SK-N-SH (cell line): ENCODE results near the gene HOXC11. TPM values are rescaled to one million over a fixed set of nuclear protein-coding genes. Genes with fewer than 3 reads are reported as not detected.

ENCODE experiments used
- CTCF ChIA-PET: fragments of 300-600, 350-600 bp; formaldehyde crosslinking; extraction: SDS; loops from one replicate; lab custom pipeline; 2021; lab: Yijun Ruan, JAX
- POLR2A ChIA-PET: fragments of 350-600 bp; sonication (Branson Sonifier 250); formaldehyde crosslinking; extraction: SDS; loops from one replicate; lab custom pipeline; 2020; ENCODE audit warnings: antibody characterized with exemption, inconsistent platforms; lab: Yijun Ruan, JAX
- DNase-seq: peaks from one replicate; pipeline ENCODE4 v3.0.0; 2012
- H2AFZ ChIP-seq: fragments of 200-600 bp; sonication (generic); 2 replicates; pipeline ENCODE4 v1.8.1; 2016; ENCODE audit warnings: antibody characterized with exemption, mild to moderate bottlenecking, low read depth
- H3F3A ChIP-seq: fragments of 200-600 bp; sonication (generic); replicated peaks from 2 replicates; pipeline ENCODE3; 2016; ENCODE audit warnings: antibody characterized with exemption, mild to moderate bottlenecking; ENCODE audit not compliant: insufficient read depth
- H3K27ac ChIP-seq, 2 experiments: fragments of 200-500 bp in 1 of 2; fragments of 200-600 bp in 1 of 2; sonication (Bioruptor generic) in 1 of 2; sonication (generic), shearing (Covaris generic) in 1 of 2; 2 replicates each; pipeline versions ENCODE4 v1.5.1 to v1.6.1; 2014 to 2016; ENCODE audit warnings: low read depth in 2 of 2, inconsistent platforms in 1 of 2, low read length in 1 of 2, mild to moderate bottlenecking in 1 of 2, mixed read lengths in 1 of 2
- H3K27me3 ChIP-seq: fragments of 200-600 bp; sonication (generic), shearing (Covaris generic); 2 replicates; pipeline ENCODE4 v1.6.1; 2016; ENCODE audit warnings: mixed run types; ENCODE audit not compliant: insufficient read depth
- H3K36me3 ChIP-seq, 2 experiments: fragments of 200-500 bp in 1 of 2; fragments of 200-600 bp in 1 of 2; sonication (Bioruptor generic) in 1 of 2; sonication (generic) in 1 of 2; replicated peaks in 1 of 2; 2 replicates each; pipeline versions ENCODE3 to v1.5.1; 2014 to 2016; ENCODE audit warnings: low read length in 1 of 2, mild to moderate bottlenecking in 1 of 2; ENCODE audit not compliant: insufficient read depth in 2 of 2, control insufficient read depth in 1 of 2
- H3K4me1 ChIP-seq, 2 experiments: fragments of 200-500 bp in 1 of 2; fragments of 200-600 bp in 1 of 2; sonication (Bioruptor generic) in 1 of 2; sonication (generic), shearing (Covaris generic) in 1 of 2; 2 replicates each; pipeline versions ENCODE4 v1.5.1 to v1.6.1; 2014 to 2016; ENCODE audit warnings: low read depth in 1 of 2, low read length in 1 of 2, mixed run types in 1 of 2; ENCODE audit not compliant: insufficient read depth in 2 of 2, control insufficient read depth in 1 of 2
- H3K4me2 ChIP-seq: fragments of 200-600 bp; sonication (generic), shearing (Covaris generic); 2 replicates; pipeline ENCODE4 v1.6.1; 2017; ENCODE audit warnings: mixed run types
- H3K4me3 ChIP-seq, 2 experiments: fragments of 200-500 bp in 1 of 2; fragments of 200-600 bp in 1 of 2; sonication (Bioruptor generic) in 1 of 2; sonication (generic), shearing (Covaris generic) in 1 of 2; 2 replicates each; pipeline versions ENCODE4 v1.5.1 to v1.8.1; 2014 to 2016; ENCODE audit warnings: low read depth in 2 of 2, inconsistent platforms in 1 of 2, low read length in 1 of 2, mild to moderate bottlenecking in 1 of 2, mixed read lengths in 1 of 2, moderate library complexity in 1 of 2
- H3K79me2 ChIP-seq: fragments of 200-600 bp; sonication (generic); 2 replicates; pipeline ENCODE4 v1.8.1; 2017; ENCODE audit warnings: mild to moderate bottlenecking; ENCODE audit not compliant: insufficient read depth
- H3K9ac ChIP-seq: fragments of 200-600 bp; sonication (generic); 2 replicates; pipeline ENCODE4 v1.6.1; 2017; ENCODE audit warnings: mixed run types
- H3K9me2 ChIP-seq: fragments of 200-600 bp; sonication (generic); 2 replicates; pipeline ENCODE4 v1.6.1; 2017; ENCODE audit warnings: mixed run types
- H3K9me3 ChIP-seq: fragments of 200-600 bp; sonication (generic); 2 replicates; pipeline ENCODE4 v1.6.1; 2017; ENCODE audit warnings: mixed run types, mild to moderate bottlenecking, moderate library complexity
- H4K20me1 ChIP-seq: fragments of 200-600 bp; sonication (generic); 2 replicates; pipeline ENCODE4 v1.6.1; 2017; ENCODE audit warnings: mild to moderate bottlenecking, mixed run types; ENCODE audit not compliant: insufficient read depth
- ELF1 ChIP-seq: IDR thresholded peaks from 2 replicates; pipeline ENCODE4 v1.4.0; 2012
- EZH2phosphoT487 ChIP-seq: fragments of 200-600 bp; sonication (generic); IDR thresholded peaks from 2 replicates; pipeline ENCODE4 v1.6.1; 2017; ENCODE audit warnings: low read depth, mixed run types, mild to moderate bottlenecking, antibody characterized with exemption, moderate library complexity, borderline replicate concordance
- FOXJ3 ChIP-seq: sonication (generic); formaldehyde crosslinking; IDR thresholded peaks from 2 replicates; pipeline ENCODE4 v1.5.1; 2020; ENCODE audit warnings: mild to moderate bottlenecking, missing genetic modification reagents
- FOXM1 ChIP-seq: IDR thresholded peaks from 2 replicates; pipeline ENCODE4 v1.4.0; 2012; ENCODE audit warnings: low read depth, mild to moderate bottlenecking
- GABPA ChIP-seq: IDR thresholded peaks from 2 replicates; pipeline ENCODE4 v1.4.0; 2012; ENCODE audit warnings: low read depth, mild to moderate bottlenecking
- IRF3 ChIP-seq: fragments of 150-350 bp; IDR thresholded peaks from 2 replicates; pipeline ENCODE4 v1.6.1; 2016; ENCODE audit warnings: mild to moderate bottlenecking, low read depth, low read length
- MAX ChIP-seq: IDR thresholded peaks from 2 replicates; pipeline ENCODE4 v1.4.0; 2012; ENCODE audit warnings: low read depth
- MXI1 ChIP-seq: IDR thresholded peaks from 2 replicates; pipeline ENCODE4 v1.6.1; 2012; ENCODE audit warnings: mild to moderate bottlenecking, low read depth, low read length, improper control_type of control experiment
- NFIC ChIP-seq: IDR thresholded peaks from 2 replicates; pipeline ENCODE4 v1.4.0; 2012; ENCODE audit warnings: borderline replicate concordance
- NRF1 ChIP-seq: IDR thresholded peaks from 2 replicates; pipeline ENCODE4 v1.6.1; 2012; ENCODE audit warnings: low read depth, mild to moderate bottlenecking, low read length
- RAD21 ChIP-seq: IDR thresholded peaks from 2 replicates; pipeline ENCODE4 v1.6.1; 2012; ENCODE audit warnings: mild to moderate bottlenecking, low read length
- RCOR1 ChIP-seq: fragments of 150-350 bp; IDR thresholded peaks from 2 replicates; pipeline ENCODE4 v1.6.1; 2017; ENCODE audit warnings: antibody characterized with exemption, low read length
- RFX5 ChIP-seq: IDR thresholded peaks from 2 replicates; pipeline ENCODE4 v1.6.1; 2012; ENCODE audit warnings: mild to moderate bottlenecking, improper control_type of control experiment, low read length
- TAF1 ChIP-seq: IDR thresholded peaks from 2 replicates; pipeline ENCODE4 v1.6.1; 2012; ENCODE audit warnings: low read depth, mild to moderate bottlenecking, low read length, moderate library complexity, borderline replicate concordance
- TCF12 ChIP-seq: IDR thresholded peaks from 2 replicates; pipeline ENCODE4 v1.4.0; 2012
- TEAD4 ChIP-seq: IDR thresholded peaks from 2 replicates; pipeline ENCODE4 v1.4.0; 2012; ENCODE audit warnings: mild to moderate bottlenecking, borderline replicate concordance; ENCODE audit not compliant: insufficient read depth
- USF1 ChIP-seq: IDR thresholded peaks from 2 replicates; pipeline ENCODE4 v1.4.0; 2012; ENCODE audit warnings: low read depth, borderline replicate concordance
- YY1 ChIP-seq: IDR thresholded peaks from 2 replicates; pipeline ENCODE4 v1.4.0; 2012; ENCODE audit warnings: low read depth, mild to moderate bottlenecking
- ZBTB33 ChIP-seq: IDR thresholded peaks from 2 replicates; pipeline ENCODE4 v1.4.0; 2012; ENCODE audit warnings: low read depth, borderline replicate concordance
- WGBS: methylation state at CpG from one replicate; pipeline ENCODE4 v1.1.6; 2017; ENCODE audit warnings: low lambda C conversion rate; 5-methylcytosine and 5-hydroxymethylcytosine counted together
- polyA plus RNA-seq, 3 experiments: library from polyadenylated mRNA; depleted of rRNA; stranded (reverse); fragments of >200 nt; gene quantifications; 2 replicates each; pipeline ENCODE4 v1.2.3, GENCODE V29; 2012

HOXC11 gene
- polyA plus RNA-seq, 1 of the 3 experiments (the other 2 are of a cell fraction), result not detected

- POLR2A ChIA-PET, result no interaction called here
- WGBS, result 17% methylated on average over 4 of the region's 4 CpGs
- H3K9me3 ChIP-seq, result no peaks in the 10 kb centered on the region
- 0 out of 2 replicates have a peak, but pooled peaks cover 6% of the 10 kb centered on the region for H4K20me1 ChIP-seq
- TF ChIP-seq TEAD4 (no peak), USF1 (no peak), RFX5 (no peak), FOXM1 (no peak), YY1 (no peak), ELF1 (no peak), NRF1 (no peak), FOXJ3 (CRISPR knock-in tag) (no peak), TCF12 (no peak), MXI1 (no peak), IRF3 (no peak), RAD21 (no peak), MAX (no peak), ZBTB33 (no peak), RCOR1 (no peak), TAF1 (no peak), GABPA (no peak), EZH2phosphoT487 (no peak), NFIC (no peak)
- TF ChIP-seq, all 33 proteins: peak for 0
- Histone ChIP-seq H3K79me2 (no peaks in the 10 kb centered on the region), H3K9ac (no peak overlapping the region), H3K9me2 (no peaks in the 10 kb centered on the region), H3K4me2 (no peak overlapping the region), H2AFZ (no peak overlapping the region), H3K36me3 (no peaks in the 10 kb centered on the region), H3K4me3 (no peak overlapping the region), H3K27ac (no peak overlapping the region), H3K27me3 (peaks cover 100% of the 10 kb centered on the region), H3K4me1 (peaks cover 0 to 2% of the 10 kb centered on the region in 2 experiments; a peak in 1 of 4 replicates), H3F3A (peaks cover 3% of the 10 kb centered on the region)
- CTCF ChIA-PET, result interaction anchor here (0.6 to 12.7 kb wide), 4 partner anchors 18 to 246 kb away, joined by 3 to 134 read pairs (median 4); partner anchors contain the start of gene HOXC10
- no peak for DNase-seq
These were observed 2.5 kb upstream of the HOXC11 start for GRCh38 chr12:53970451-53970850.
